H9 (cell line): ENCODE results near the gene FRYL. TPM values are rescaled to one million over a fixed set of nuclear protein-coding genes. Genes with fewer than 3 reads are reported as not detected.

Source experiments
- DNase-seq: peaks from one replicate; pipeline ENCODE4 v3.0.0-alpha.2; 2017
- H2AFZ ChIP-seq: one replicate; pipeline ENCODE4 v1.6.1; 2013; ENCODE audit warnings: mild to moderate bottlenecking, low read length, control low read depth, moderate library complexity
- H2AK5ac ChIP-seq: 2 replicates; pipeline ENCODE4 v1.6.1; 2013; ENCODE audit warnings: low read length, control low read depth, mixed read lengths; ENCODE audit not compliant: insufficient read length
- H2BK120ac ChIP-seq: one replicate; pipeline ENCODE4 v1.6.1; 2013; ENCODE audit warnings: low read depth, mild to moderate bottlenecking, low read length, control low read depth, inconsistent platforms; ENCODE audit not compliant: poor library complexity, severe bottlenecking
- H2BK12ac ChIP-seq: 2 replicates; pipeline ENCODE4 v1.6.1; 2013; ENCODE audit warnings: low read length, control low read depth, mixed read lengths, low read depth; ENCODE audit not compliant: insufficient read length
- H2BK15ac ChIP-seq: 2 replicates; pipeline ENCODE4 v1.6.1; 2013; ENCODE audit warnings: low read depth, low read length, control low read depth
- H2BK20ac ChIP-seq: one replicate; pipeline ENCODE4 v1.6.1; 2013; ENCODE audit warnings: low read depth, mild to moderate bottlenecking, low read length, control low read depth, inconsistent platforms; ENCODE audit not compliant: poor library complexity, severe bottlenecking
- H2BK5ac ChIP-seq: 2 replicates; pipeline ENCODE4 v1.6.1; 2013; ENCODE audit warnings: low read length, control low read depth, mixed read lengths; ENCODE audit not compliant: insufficient read length
- H3K14ac ChIP-seq: 2 replicates; pipeline ENCODE4 v1.6.1; 2013; ENCODE audit warnings: low read length, control low read depth; ENCODE audit not compliant: insufficient read depth
- H3K18ac ChIP-seq: 2 replicates; pipeline ENCODE4 v1.6.1; 2013; ENCODE audit warnings: low read depth, mild to moderate bottlenecking, mixed read lengths, low read length, control low read depth; ENCODE audit not compliant: insufficient read length
- H3K23ac ChIP-seq: 2 replicates; pipeline ENCODE4 v1.6.1; 2013; ENCODE audit warnings: low read length, control low read depth, mixed read lengths, low read depth; ENCODE audit not compliant: insufficient read length
- H3K23me2 ChIP-seq: 2 replicates; pipeline ENCODE4 v1.6.1; 2013; ENCODE audit warnings: low read depth, mild to moderate bottlenecking, mixed read lengths, low read length, control low read depth; ENCODE audit not compliant: insufficient read length, poor library complexity, severe bottlenecking
- H3K27ac ChIP-seq: 2 replicates; pipeline ENCODE4 v1.5.1; 2013; ENCODE audit warnings: low read length, control low read depth, mixed read lengths, low read depth; ENCODE audit not compliant: insufficient read length
- H3K27me3 ChIP-seq: 2 replicates; pipeline ENCODE4 v1.6.1; 2013; ENCODE audit warnings: low read length, control low read depth, inconsistent platforms; ENCODE audit not compliant: insufficient read depth
- H3K4ac ChIP-seq: 2 replicates; pipeline ENCODE4 v1.6.1; 2013; ENCODE audit warnings: low read depth, mild to moderate bottlenecking, control low read depth, inconsistent platforms, low read length, moderate library complexity
- H3K4me1 ChIP-seq: 2 replicates; pipeline ENCODE4 v1.6.1; 2013; ENCODE audit warnings: low read length, control low read depth, inconsistent platforms; ENCODE audit not compliant: insufficient read depth
- H3K4me2 ChIP-seq: 2 replicates; pipeline ENCODE4 v1.6.1; 2013; ENCODE audit warnings: low read length, control low read depth, mixed read lengths; ENCODE audit not compliant: insufficient read length, insufficient read depth
- H3K56ac ChIP-seq: 2 replicates; pipeline ENCODE4 v1.6.1; 2013; ENCODE audit warnings: low read depth, mild to moderate bottlenecking, mixed read lengths, low read length, control low read depth; ENCODE audit not compliant: insufficient read length
- H3K79me1 ChIP-seq: 2 replicates; pipeline ENCODE4 v1.6.1; 2013; ENCODE audit warnings: low read depth, mild to moderate bottlenecking, moderate library complexity, low read length, control low read depth, inconsistent platforms; ENCODE audit not compliant: insufficient read depth, poor library complexity, severe bottlenecking
- H3K79me2 ChIP-seq: 2 replicates; pipeline ENCODE4 v1.6.1; 2013; ENCODE audit warnings: low read length, control low read depth, inconsistent platforms; ENCODE audit not compliant: insufficient read depth
- H3K9ac ChIP-seq: 2 replicates; pipeline ENCODE4 v1.6.1; 2013; ENCODE audit warnings: low read length, control low read depth, mixed read lengths; ENCODE audit not compliant: insufficient read length; ENCODE audit errors: extremely low read depth
- H3K9me3 ChIP-seq: one replicate; pipeline ENCODE4 v1.6.1; 2013; ENCODE audit warnings: low read depth, low read length, inconsistent platforms; ENCODE audit not compliant: control insufficient read depth
- H3T11ph ChIP-seq: one replicate; pipeline ENCODE4 v1.6.1; 2013; ENCODE audit warnings: mild to moderate bottlenecking, low read length, control low read depth, inconsistent platforms
- H4K20me1 ChIP-seq: one replicate; pipeline ENCODE4 v1.6.1; 2013; ENCODE audit not compliant: control insufficient read depth, insufficient read length, insufficient read depth
- H4K5ac ChIP-seq: 2 replicates; pipeline ENCODE4 v1.6.1; 2013; ENCODE audit warnings: low read depth, mild to moderate bottlenecking, mixed read lengths, low read length, control low read depth; ENCODE audit not compliant: insufficient read length
- H4K8ac ChIP-seq: replicated peaks from 2 replicates; pipeline ENCODE4 v1.6.1; 2013; ENCODE audit warnings: low read length, control low read depth, mixed read lengths, low read depth; ENCODE audit not compliant: insufficient read length
- H4K91ac ChIP-seq: 2 replicates; pipeline ENCODE4 v1.6.1; 2013; ENCODE audit warnings: low read depth, mild to moderate bottlenecking, moderate library complexity, mixed read lengths, low read length, control low read depth; ENCODE audit not compliant: insufficient read length
- H3K27ac Mint-ChIP-seq, 3 experiments: 2 replicates in 2 of 3; 3 replicates in 1 of 3; pipeline ENCODE4 v1.8.0; 2020 to 2021; ENCODE audit warnings: mixed read lengths in 3 of 3, mild to moderate bottlenecking in 1 of 3, moderate library complexity in 1 of 3
- H3K27me3 Mint-ChIP-seq: 2 replicates; pipeline ENCODE4 v1.8.0; 2021; ENCODE audit warnings: low read depth, mild to moderate bottlenecking, moderate library complexity, mixed read lengths
- H3K36me3 Mint-ChIP-seq, 3 experiments: 2 replicates in 2 of 3; 3 replicates in 1 of 3; pipeline ENCODE4 v1.8.0; 2020 to 2021; ENCODE audit warnings: low read depth in 3 of 3, mixed read lengths in 3 of 3; ENCODE audit not compliant: insufficient read depth in 1 of 3
- H3K4me1 Mint-ChIP-seq, 2 experiments: 2 replicates each; pipeline ENCODE4 v1.8.0; 2020; ENCODE audit warnings: mixed read lengths in 2 of 2
- H3K4me3 Mint-ChIP-seq, 2 experiments: 2 replicates in 1 of 2; 3 replicates in 1 of 2; pipeline ENCODE4 v1.8.0; 2020 to 2021; ENCODE audit warnings: mild to moderate bottlenecking in 2 of 2, mixed read lengths in 2 of 2, moderate library complexity in 1 of 2
- H3K9me3 Mint-ChIP-seq, 2 experiments: 2 replicates in 1 of 2; 3 replicates in 1 of 2; pipeline ENCODE4 v1.8.0; 2020; ENCODE audit warnings: mild to moderate bottlenecking in 2 of 2, mixed read lengths in 2 of 2, moderate library complexity in 1 of 2
- WGBS: extraction: QIAGEN DNeasy Blood & Tissue Kit; methylation state at CpG from one replicate; pipeline ENCODE4 v1.1.7; 2013; ENCODE audit warnings: missing lambda C conversion rate, low lambda C conversion rate, mixed read lengths; ENCODE audit not compliant: insufficient read length; ENCODE audit errors: extremely low coverage; 5-methylcytosine and 5-hydroxymethylcytosine counted together
- total RNA-seq: library from RNA; stranded (reverse); gene quantifications from 2 replicates; pipeline ENCODE4 v1.2.1, GENCODE V29; 2021
- TF ChIP-seq, protein P1 (sequence below): fragments of 200-600 bp; sonication (generic); conservative IDR thresholded peaks from 3 replicates; pipeline ENCODE4 v1.8.0; 2021; ENCODE audit warnings: antibody characterized with exemption, mild to moderate bottlenecking

Gene FRYL
- total RNA-seq, 1 experiment from 2014 or later = 31.5 TPM

DNA sequence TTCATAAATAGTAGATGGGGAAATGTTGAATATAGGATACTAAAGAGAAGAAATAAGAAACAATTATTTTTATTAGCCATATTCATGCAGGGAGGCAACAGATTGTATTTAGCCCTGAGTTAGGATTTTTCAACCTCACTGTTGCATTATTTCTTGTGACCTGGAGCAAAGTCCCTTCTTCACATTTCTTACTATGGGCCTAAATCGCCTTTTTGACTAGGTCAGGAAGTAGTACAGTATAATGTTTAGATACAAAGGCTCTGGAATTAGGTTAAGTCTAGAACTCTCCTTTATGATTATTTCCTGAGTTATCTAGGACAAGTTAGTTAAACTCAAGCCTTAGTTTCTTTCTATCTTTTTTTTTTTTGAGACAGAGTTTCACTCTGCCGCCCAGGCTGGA lies 88.0 kb downstream of the FRYL start:
- Histone ChIP-seq H3K23me2 (no peaks in the 10 kb centered on the region), H2BK5ac (no peak overlapping the region), H3K4me1 (peaks cover 3% of the 10 kb centered on the region; the same call in 1 of the 2 replicates), H3K9ac (no peak overlapping the region), H3K27me3 (no peaks in the 10 kb centered on the region), H3K23ac (no peak overlapping the region), H2BK20ac (no peak overlapping the region), H3K79me2 (peaks cover 2% of the 10 kb centered on the region; the same call in 1 of the 2 replicates), H3K14ac (no peak overlapping the region), H4K5ac (no peak overlapping the region), H2BK120ac (no peak overlapping the region), H3K56ac (no peak overlapping the region), H3K27ac (no peak overlapping the region), H2BK15ac (no peak overlapping the region), H3K4me2 (no peak overlapping the region), H4K20me1 (no peaks in the 10 kb centered on the region), H2BK12ac (no peak overlapping the region), H4K8ac (no peak overlapping the region), H3T11ph (no peak overlapping the region), H4K91ac (no peak overlapping the region), H3K18ac (no peak overlapping the region), H3K4ac (no peak overlapping the region), H3K79me1 (no peaks in the 10 kb centered on the region), H2AFZ (no peak overlapping the region), H2AK5ac (no peak overlapping the region), H3K9me3 (no peaks in the 10 kb centered on the region)
- Mint-ChIP-seq H3K27ac (peak overlapping the region; percentile 64 to 87 (median 80); a peak in 4 of 7 replicates), H3K4me1 (peaks cover 26 to 32% of the 10 kb centered on the region in 2 experiments), H3K9me3 (no peaks in the 10 kb centered on the region), H3K27me3 (no peaks in the 10 kb centered on the region), H3K36me3 (peaks cover 0 to 3% (median 0%) of the 10 kb centered on the region in 3 experiments; a peak in 2 of 7 replicates), H3K4me3 (no peak overlapping the region)
- no CpG with 5 or more reads among the region's 2 CpGs for WGBS
- no peak for DNase-seq
- TF ChIP-seq, protein P1, sequence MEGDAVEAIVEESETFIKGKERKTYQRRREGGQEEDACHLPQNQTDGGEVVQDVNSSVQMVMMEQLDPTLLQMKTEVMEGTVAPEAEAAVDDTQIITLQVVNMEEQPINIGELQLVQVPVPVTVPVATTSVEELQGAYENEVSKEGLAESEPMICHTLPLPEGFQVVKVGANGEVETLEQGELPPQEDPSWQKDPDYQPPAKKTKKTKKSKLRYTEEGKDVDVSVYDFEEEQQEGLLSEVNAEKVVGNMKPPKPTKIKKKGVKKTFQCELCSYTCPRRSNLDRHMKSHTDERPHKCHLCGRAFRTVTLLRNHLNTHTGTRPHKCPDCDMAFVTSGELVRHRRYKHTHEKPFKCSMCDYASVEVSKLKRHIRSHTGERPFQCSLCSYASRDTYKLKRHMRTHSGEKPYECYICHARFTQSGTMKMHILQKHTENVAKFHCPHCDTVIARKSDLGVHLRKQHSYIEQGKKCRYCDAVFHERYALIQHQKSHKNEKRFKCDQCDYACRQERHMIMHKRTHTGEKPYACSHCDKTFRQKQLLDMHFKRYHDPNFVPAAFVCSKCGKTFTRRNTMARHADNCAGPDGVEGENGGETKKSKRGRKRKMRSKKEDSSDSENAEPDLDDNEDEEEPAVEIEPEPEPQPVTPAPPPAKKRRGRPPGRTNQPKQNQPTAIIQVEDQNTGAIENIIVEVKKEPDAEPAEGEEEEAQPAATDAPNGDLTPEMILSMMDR = no peak
